Fibroblast of peridontal ligament (primary cell): Measurements from ENCODE around the gene CYGB.
A peak's percentile ranks its signal among the peaks of the same experiment; 100 is the strongest.

ENCODE experiments used
- DNase-seq: peaks from one replicate; pipeline ENCODE4 v3.0.0-alpha.2; 2010; ENCODE audit errors: extremely low read depth

The CYGB gene

GRCh38 chr17:76501018-76501826 is 36.3 kb downstream of the CYGB start, which contains the start of gene RHBDF2:
Gene RHBDF2, minus strand, starts transcription at chr17:76501423. Its CDS starts 19,899 bp downstream, at chr17:76481524.
- peak; percentile 51 for DNase-seq

GRCh38 chr17:76500747-76501017 is 36.8 kb downstream of the CYGB start:
- DNase-seq = no peak

DNA sequence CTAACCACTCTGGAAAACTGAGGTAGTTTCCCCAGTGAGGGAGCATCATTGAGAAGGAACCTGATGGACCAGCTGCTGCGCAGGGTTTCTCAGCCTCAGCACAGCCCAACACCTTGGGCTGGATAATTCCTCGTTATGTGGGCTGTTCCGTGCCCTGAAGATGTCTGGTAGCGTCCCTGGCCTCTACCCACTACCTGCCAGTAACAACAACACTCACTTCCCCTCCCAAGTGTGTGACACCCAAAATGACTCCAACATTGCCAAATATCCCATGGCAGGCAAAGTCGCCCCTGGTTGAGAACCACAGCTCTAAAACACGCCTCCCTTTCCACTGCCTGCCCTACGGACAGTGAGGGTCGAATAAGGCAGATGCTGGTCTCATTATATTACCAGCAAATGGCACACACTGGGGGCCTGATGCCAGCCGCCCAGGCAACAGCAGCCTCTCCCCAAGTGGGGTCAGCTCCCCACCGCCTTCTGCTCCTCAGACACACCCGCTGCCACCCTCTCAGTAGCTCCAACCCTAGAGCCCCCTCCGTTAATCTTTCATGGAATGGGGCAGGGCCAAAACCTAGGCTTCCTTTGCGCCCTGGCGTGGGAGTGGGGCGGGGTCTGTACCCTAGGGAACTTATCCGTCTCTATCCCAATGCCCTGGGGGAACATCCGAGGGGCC is 37.3 kb downstream of the CYGB start:
- DNase-seq = no peak

DNA sequence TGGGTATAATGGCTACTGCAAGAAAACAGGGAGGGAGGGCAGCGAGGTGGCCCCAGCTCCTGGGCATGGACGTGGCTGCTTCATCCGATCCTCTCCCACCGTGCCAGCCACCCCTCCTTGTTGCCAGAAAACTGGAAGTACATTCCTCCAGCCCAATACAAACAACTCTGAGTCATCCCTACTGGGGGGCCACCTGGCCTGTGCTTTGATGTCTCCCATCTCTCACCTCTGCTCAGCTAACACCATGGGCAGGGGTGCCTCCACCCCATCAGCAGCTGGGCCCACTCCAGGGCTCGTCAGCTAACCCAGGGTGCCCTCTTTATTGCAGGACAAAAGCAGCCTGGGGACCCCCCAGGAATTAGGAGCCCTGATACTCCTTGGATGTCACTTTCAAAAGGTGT is 38.2 kb downstream of the CYGB start:
- no peak for DNase-seq

DNA sequence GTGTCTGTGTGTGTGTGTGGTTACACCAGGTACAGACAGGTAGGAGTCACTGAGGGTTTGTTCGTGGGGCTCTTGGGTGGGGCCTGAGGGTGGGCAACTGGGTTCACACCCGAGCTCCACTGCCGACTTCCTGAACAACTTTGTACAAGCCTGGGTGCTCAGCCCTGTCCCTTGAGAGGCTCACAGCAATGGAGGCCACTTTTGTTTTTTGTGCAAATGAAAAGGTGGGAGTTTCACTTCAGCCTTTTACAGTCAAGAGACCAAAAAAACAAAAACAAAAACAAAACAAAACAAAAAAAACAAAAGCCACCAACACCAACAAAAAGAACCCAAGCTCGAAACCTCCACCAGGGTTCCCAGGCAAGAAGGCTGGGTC is 38.6 kb downstream of the CYGB start:
- no peak for DNase-seq

GRCh38 chr17:76497979-76498875 is 39.3 kb downstream of the CYGB start:
- peak; percentile 46 for DNase-seq

- DNase-seq = no peak
These were observed 39.9 kb downstream of the CYGB start for GRCh38 chr17:76497699-76497978.

DNA sequence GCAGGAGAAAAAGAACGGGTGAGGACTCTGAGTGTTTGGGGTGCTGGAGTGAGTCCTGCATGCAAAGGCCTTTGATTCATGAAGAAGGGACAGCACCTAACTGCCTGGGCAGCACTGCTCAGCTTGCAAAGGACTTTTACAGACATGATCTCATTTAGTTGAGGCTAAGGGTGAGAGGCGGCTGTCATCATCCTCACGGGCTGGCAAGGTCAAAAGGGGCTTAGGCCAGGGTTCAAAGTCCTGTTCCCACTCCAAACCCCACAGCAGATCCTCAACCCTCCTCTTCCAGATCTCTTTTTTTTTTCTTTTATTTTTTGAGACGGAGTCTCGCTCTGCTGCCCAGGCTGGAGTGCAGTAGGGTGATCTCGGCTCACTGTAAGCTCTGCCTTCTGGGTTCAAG is 41.0 kb downstream of the CYGB start:
- DNase-seq = no peak

GRCh38 chr17:76495663-76496400 is 41.7 kb downstream of the CYGB start:
- DNase-seq = no peak

GRCh38 chr17:76493505-76494167 is 43.9 kb downstream of the CYGB start:
- no peak for DNase-seq

DNA sequence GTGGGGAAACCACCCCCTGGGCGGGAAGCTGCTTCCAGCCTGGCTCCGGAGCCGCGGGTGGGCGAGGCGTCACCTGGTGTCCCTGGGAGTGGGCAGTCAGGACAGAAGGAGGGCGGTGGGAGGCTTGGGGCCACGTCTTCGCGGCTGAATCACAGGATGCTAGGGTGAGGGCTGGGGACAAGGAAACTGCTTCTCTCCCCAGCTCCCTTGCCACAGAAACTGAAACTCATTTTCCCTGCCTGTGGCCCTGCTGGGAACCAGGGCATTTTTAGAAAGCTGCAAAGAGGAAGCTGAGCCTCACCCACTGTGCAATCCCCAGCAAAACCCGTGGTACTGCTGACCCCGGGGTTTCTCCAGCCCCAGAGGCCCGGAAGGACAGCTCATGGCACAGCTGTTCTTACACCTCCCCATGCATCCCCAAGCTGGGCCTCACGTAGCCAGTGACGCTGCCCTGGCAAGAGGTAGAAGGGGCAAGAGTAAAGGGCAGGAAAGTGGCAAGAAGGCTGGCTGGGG is 44.5 kb downstream of the CYGB start:
- DNase-seq = peak; percentile 66

- no peak for DNase-seq
These were observed 45.2 kb downstream of the CYGB start for GRCh38 chr17:76492123-76492988.

DNA sequence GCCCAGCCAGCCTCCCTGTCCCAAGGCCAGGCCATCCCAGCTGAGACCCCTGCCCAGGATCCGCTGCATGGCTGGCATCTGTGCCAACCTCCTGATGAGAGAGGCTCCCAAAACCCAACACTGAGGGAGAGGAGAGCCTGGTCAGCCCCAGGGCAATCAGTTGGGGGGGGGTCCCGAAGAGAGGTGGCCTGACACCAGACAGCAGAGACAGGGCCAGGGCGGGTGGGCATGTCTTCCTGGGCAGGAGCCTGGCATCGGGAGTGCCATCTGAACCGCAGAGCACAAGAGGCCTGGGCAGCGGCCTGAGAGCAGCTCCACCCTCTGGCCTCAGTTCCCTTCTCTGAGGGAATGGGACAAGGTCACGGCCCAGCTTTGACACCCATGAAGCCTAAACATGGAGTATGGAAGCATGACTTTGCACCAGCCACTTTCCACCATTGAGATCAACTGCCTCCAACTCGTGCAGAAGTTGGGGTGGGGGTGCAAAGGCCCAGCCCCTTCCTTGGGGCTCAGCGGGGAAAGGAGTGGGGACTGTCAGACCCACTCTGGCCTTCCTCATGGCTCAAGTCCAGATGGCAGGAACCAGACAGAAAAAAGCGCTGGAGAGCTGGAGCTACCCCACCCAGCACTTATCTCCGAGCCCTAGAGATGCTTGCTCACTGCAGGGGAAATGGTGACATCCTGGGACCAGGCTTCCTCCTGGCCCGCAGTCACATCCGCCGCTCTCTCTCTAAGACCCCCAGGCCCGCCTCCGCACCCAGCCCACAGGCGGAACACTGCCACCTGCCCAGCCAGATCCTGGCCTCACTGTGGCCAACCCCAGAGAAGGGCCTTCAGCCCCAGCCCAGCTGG is 46.0 kb downstream of the CYGB start:
- DNase-seq = no peak

DNA sequence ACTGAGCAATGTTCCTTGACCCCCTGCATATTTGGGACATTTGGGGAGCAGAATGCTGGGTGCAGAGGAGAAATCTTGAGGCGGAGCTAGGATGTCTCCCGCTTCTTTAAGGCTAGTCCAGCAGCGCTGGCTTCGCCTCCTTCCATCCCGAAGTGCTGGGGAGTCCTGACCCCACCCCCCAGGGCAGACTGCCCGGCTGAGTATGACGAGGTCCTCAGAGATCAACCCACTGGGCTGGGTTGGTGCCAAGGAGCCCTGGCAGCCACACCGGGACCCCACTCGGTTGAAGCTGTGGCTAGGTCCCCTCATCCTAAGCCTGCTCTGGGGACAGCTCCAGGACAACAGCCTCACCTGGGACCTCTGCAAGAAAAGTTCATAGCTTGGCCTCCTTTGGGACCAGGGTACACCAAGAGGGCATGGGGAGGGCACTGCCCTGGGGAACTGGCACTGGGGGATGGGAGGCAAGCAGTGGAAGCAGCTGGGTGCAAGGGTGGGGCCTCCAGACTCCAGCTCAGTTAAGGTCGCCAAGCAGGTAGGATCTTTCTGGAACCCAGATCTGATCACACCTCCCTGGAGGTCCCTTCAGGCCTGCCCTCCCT is 47.3 kb downstream of the CYGB start:
- no peak for DNase-seq

DNA sequence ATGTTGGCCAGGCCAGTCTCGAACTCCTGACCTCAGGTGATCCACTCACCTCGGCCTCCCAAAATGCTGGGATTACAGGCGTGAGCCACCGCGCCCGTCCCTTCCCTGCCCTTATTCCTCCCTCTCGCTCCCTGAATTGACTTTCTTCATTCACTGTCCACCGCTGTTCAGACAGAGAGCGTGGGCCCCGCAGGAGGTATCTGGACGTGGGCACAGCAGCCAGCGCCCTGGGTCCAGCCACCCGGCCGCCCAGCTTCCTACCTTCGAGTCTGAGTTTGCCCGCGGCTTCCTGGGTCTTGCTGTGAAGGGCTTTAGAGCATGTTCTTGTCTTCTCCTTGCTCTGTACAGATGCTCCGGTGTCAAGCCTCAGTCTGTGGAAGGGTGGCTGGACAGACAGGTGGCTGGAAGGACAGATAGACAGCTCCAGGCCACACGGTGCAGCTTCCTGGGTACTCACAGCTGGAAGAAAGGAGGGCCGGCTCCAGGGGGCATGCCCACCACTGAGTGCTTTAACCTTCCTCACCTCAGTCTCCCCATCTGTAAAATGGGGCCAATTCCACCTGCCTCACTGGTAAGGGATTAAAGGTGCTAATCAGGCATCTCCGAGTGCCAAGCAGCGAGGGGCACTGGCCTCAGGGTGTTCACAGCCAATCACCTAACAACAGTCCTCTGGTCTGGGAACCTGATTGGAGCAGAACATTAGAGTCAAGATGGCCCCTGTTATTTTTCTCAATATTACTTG is 49.9 kb downstream of the CYGB start:
- DNase-seq = no peak

- DNase-seq = no peak
These were observed 51.9 kb downstream of the CYGB start for GRCh38 chr17:76485569-76485968.

DNA sequence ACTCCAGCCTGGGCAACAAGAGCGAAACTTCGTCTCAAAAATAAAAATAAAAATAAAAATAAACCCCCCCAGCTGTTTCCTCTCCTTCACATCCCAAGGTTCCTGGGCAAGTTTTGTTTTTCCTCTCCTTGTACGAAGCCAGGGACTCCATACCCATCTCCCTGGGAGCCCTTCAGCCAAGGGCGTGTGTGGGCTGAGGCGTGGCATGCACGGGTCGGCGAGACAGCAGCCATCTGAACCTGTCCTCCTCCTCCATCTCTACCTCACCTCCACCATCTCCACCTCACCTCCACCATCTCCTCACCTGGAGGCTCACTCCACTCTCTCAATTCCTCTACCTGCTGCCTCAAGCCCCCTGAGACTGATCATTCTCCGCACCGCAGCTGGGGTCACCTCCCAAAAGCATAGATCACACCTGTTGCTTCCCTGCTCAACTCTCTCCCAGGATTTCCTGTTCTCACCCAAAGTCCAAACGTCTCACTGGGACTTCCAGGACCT is 53.2 kb downstream of the CYGB start:
- no peak for DNase-seq

DNA sequence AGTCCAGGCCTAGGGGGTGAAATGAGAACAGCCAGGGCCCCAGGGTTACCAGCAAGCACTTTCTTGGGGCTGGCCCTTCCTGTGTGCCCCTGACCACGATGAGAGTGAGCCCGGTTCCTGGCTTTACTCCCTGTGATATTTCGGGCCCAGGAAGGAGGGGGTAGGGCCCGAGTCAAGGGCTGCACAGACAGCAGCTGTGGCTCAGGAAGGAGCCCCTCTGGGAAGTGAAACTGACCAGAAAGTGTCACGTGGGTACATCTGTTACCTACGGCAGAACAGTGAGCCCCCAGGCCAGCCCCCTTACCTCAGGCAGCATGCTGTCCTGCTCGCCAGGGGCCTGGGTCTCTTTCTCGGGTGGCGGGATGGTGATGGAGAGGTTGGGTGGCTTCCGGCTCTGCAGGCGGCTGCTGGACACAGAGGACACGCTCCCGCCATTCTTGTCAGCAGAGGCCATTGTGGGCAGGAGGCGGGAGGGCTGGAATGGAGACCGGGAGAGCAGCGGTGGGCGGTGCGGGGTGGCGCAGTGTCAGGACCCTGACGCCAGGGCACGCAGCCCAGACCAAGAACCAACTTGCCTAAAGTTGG is 56.3 kb downstream of the CYGB start:
- no peak for DNase-seq
